Coronary artery (tissue), 2 donors: ENCODE data around the gene ZNF883.

Experiments used
- DNase-seq: peaks from one replicate; pipeline ENCODE4 v3.0.0-alpha.2; 2017; ENCODE audit warnings: low spot score
- H3K27ac ChIP-seq, 2 donors: fragments of 200-600 bp; sonication (generic); one replicate each; pipeline ENCODE4 v1.5.1; 2016 to 2019
- H3K4me3 ChIP-seq: fragments of 200-600 bp; sonication (generic); 2 replicates; pipeline ENCODE4 v1.5.1; 2016; ENCODE audit warnings: mild to moderate bottlenecking, moderate library complexity
- TF ChIP-seq, protein P1 (sequence below): fragments of 200-600 bp; sonication (generic); IDR thresholded peaks from one replicate; pipeline ENCODE4 v1.5.1; 2019; ENCODE audit warnings: antibody characterized with exemption

Gene ZNF883

DNA sequence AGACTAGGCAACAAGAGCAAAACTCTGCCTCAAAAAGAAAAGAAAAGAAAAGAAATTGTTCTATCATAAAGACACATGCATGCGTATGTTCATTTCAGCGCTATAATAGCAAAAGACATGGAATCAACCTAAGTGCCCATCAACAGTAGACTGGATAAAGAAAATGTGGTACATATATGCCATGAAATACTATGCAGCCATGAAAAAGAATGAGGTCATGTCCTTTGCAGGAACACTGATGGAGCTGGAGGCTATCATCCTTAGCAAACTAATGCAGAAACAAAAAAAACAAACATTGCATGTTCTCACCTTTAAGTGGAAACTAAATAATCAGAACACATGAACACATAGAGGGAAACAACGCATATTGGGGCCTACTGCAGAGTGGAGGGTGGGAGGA is 6.3 kb upstream of the ZNF883 start:
- no peak overlapping the region for H3K27ac ChIP-seq
- no peak for DNase-seq
- H3K4me3 ChIP-seq: no peak overlapping the region
- TF ChIP-seq, protein P1, sequence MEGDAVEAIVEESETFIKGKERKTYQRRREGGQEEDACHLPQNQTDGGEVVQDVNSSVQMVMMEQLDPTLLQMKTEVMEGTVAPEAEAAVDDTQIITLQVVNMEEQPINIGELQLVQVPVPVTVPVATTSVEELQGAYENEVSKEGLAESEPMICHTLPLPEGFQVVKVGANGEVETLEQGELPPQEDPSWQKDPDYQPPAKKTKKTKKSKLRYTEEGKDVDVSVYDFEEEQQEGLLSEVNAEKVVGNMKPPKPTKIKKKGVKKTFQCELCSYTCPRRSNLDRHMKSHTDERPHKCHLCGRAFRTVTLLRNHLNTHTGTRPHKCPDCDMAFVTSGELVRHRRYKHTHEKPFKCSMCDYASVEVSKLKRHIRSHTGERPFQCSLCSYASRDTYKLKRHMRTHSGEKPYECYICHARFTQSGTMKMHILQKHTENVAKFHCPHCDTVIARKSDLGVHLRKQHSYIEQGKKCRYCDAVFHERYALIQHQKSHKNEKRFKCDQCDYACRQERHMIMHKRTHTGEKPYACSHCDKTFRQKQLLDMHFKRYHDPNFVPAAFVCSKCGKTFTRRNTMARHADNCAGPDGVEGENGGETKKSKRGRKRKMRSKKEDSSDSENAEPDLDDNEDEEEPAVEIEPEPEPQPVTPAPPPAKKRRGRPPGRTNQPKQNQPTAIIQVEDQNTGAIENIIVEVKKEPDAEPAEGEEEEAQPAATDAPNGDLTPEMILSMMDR: no peak

DNA sequence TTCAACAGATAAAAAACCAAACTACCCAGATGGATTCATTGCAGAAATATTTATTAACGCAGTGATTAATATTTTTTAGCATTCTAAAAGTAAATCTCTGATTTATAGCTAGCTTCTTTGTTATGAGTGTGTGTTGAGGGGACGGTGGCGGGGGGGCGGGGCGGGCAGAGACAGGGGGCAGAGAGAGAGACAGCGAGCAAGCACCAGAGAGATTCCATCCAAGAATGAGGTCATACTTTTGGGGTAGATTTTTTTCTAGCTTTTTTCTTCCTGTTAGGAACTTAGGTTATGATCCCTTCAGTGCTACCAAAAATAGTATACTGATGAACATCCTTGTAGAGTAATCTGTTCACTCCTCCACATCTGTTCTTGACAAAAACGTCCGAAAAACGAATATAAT is 500 bp upstream of the ZNF883 start:
- peak overlapping the region; percentile 66 for H3K4me3 ChIP-seq
- DNase-seq: no peak
- TF ChIP-seq, protein P1: no peak
- no peak overlapping the region for H3K27ac ChIP-seq

DNA sequence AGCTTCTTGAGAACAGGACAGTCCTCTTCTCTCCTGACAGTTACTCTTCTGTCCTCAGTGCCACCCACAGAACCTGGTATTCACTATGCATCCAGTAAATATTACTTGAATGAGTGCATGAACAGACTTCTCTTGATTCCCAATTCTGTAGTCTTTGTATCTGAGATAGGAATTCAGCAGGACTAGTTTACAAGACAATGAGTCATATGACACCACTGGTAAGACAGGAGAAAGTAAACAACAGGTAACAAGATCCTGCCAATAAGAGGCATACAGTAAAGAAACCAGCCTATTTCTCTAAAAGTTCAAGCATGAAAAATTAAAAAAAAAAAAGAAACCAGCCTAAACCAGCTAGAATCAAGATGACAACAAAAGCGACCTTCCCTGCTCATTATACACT is 6.2 kb downstream of the ZNF883 start:
- DNase-seq: no peak
- TF ChIP-seq, protein P1: no peak
- Histone ChIP-seq H3K27ac (no peak overlapping the region), H3K4me3 (no peak overlapping the region)

DNA sequence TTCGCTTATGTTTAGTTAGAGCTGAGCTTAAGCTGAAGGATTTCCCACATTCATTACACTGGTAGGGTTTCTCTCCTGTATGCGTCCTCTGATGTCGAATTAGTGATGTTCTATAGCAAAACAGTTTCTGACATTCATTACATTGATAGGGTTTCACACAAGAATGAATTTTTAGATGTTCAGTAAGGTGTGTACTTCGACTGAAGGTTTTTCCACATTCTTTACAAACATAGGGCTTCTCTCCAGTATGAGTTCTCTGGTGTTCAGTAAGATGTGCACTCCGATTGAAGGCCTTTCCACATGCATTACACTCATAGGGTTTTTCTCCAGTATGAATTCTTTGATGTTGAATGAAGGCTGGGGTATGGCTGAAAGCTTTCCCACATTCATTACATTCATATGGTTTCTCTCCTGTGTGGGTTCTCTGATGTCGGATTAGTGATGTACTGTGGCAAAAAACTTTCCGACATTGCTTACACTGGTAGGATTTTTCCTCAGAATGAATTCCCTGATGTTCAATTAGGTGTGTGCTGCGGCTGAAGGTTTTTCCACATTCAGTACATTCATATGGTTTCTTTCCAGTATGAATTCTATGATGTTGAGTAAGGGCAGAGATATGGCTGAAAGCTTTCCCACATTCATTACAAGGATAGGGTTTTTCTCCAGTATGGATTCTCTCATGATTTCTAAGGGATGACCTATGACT is 14.6 kb downstream of the ZNF883 start:
- H3K27ac ChIP-seq: no peak overlapping the region
- H3K4me3 ChIP-seq: no peak overlapping the region
- TF ChIP-seq, protein P1: no peak
- DNase-seq: no peak

DNA sequence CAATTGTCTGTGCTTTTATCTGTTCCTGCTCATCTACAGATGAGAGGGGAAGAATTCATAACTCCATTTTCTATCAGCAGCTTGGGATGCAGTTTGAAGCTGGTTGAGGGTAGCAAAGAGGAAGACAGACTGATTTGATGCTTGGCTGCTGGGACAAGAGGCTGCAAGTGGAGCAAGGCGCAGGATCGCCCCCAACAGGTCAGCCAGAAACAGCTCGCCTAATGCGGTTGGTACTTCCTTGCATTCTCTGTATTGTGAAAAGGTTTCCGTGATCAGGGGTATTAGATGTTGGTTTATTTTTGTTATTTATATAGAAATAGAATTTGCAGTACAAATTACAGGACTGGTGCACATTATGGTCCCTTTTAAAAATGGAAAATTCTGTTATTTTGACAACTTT is 40.6 kb downstream of the ZNF883 start:
- TF ChIP-seq, protein P1: no peak
- DNase-seq: no peak
- H3K27ac ChIP-seq: no peak overlapping the region
- no peak overlapping the region for H3K4me3 ChIP-seq

DNA sequence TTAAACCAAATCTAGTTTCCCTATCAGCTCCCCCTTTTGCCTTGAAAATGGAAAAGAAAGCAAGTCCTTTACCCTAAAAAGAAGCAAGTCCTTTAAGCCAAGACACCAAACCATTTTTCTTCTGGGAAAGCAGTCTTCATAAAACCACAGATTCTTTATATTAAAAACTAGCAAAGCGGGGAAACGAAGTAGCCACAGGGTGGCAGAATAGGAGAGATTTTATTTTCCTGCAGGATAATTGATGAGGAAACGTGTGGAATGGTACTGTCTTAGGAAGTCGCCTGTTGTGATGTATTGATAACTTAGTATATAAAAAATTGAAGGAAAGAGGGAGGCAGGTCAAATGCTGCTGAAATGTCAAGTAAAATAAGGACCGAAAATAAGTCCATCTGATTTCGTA is 41.1 kb downstream of the ZNF883 start:
- TF ChIP-seq, protein P1: no peak
- Histone ChIP-seq H3K4me3 (no peak overlapping the region), H3K27ac (no peak overlapping the region)
- DNase-seq: no peak

DNA sequence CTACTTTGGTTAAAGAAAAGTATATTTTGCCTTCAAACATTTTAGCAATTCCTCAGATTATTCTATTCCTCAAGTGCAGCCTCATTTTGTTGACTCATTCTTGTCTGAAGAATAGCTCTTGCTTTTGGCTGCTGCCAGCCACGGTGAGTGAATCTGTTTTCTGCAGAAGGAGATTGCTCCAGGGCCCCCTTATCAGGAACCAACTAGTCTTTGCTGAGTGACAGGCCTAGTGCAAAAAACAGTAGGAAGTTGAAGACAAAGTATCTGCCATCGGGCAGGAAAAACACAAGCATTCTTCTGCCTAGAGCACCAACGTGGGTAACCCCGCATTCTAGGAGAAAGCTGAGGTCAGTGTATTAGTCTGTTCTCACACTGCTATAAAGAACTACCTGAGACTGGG is 42.3 kb downstream of the ZNF883 start:
- no peak overlapping the region for H3K27ac ChIP-seq
- no peak for DNase-seq
- no peak overlapping the region for H3K4me3 ChIP-seq
- TF ChIP-seq, protein P1: no peak
